Measurements from ENCODE around the gene AUNIP. TPM values are rescaled to one million over a fixed set of nuclear protein-coding genes. Genes with fewer than 3 reads are reported as not detected.

The AUNIP gene
- polyA plus RNA-seq, 3 donors, result 0.08 to 0.34 (median 0.22) TPM

DNA sequence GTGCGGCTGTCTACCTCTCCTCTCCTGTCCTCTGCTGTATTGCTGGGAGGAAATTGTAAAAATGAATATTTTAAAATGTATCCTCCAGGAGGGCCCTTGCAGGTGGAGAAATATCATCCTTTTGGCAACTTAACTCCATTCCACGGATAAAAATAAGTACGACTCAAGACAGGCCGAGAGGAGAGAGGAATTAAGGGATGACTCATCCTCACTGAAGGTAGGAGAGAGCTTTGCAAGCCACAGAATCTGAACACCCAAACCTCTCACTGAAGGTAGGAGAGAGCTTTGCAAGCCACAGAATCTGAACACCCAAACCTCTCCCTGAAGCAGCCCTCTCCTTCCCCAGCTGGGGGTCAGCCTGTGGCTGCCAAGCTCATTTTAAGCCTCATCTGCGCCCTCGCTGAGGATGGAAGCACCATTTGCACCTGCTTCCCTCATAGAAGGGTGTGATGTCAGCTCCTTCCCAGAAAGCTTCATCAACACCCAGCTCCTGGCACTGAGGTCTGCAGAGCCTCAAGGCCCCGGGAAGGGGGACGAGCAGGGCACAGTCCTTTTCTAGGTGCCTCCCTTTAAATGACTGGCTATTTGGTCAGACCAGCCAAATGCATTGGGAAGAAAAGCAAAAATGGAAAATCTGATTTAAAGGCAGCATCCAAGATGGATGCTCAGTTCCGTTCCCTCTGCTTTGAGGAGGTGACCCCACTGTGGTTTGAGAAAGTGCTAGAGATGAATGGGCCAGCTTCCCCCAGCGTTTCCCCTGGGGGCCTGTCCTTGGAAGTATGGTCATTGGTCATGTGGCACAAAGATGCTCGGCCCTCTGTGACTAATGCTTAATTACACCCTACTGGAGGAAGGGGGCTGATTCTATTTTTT is 72.1 kb downstream of the AUNIP start:
- 66 to 86% (median 73%) methylated on average over 11 of the region's 11 CpGs for WGBS, 3 donors
- H3K27ac ChIP-seq (ENCODE audit: low read depth, low read length), result no peak overlapping the region

DNA sequence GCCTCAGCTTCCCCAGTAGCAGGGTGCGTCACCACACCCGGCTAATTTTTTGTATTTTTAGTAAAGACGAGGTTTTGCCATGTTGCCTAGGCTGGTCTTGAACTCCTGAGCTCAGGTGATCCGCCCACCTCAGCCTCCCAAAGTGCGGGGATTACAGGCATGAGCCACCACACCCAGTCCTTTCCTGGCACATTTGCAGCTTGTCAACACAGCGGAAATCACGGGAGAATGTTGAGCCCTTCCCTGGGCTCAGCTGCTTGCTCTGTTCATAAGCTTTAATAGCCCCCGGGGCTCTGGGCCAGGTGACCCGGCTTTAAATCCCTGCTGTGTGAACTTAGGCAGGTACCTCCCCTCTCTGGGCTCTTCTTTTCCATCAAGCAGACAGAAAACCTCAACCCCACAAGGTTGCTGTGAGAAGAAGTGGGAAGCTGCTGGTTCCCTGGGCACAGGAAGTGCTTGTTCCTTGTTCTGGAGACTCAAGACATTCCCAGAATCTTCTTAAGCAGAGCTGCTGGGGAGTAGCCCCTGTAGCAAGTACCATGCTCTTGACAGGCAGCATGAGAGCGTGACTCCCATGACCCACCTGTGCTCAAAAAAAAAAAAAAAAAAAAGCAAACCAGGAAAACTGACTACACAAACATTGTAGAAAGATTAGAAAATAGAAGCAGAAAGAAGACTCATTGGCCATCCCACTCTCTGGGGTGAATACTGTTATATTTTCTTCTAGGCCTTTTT is 73.8 kb downstream of the AUNIP start:
- H3K27ac ChIP-seq (ENCODE audit: low read depth, low read length), result no peak overlapping the region
- WGBS, 3 donors, result 68 to 83% (median 80%) methylated on average over 10 of the region's 10 CpGs

DNA sequence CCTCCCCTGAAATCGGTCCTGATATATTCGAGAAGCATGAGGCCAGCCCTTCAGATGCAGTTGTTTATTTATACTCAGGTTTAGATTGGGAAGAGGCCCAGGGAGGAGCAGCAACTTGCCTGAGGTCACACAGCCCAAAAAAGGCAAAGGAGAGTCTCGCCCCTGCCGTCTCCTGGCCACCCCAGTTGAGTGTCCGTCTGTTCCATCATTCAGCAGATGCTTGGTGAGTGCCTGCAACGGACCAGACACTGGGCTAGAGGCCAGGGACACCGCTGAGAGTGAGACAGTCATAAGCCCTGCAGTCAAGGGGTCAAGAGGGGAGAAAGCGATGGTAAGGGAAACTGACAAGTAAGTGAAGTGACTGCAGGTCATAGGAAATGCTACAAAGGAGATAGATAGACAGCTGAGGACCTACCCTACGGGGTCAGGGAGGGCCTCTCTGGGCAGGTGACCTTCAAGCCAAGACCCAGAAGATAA is 74.6 kb downstream of the AUNIP start:
- H3K27ac ChIP-seq (ENCODE audit: low read depth, low read length), result no peak overlapping the region
- WGBS, 3 donors, result 79 to 82% (median 81%) methylated on average over 9 of the region's 9 CpGs

Other genes with a start within 250 kb of the AUNIP start
- gene MAN1C1, start 242.7 kb downstream of the AUNIP start, polyA plus RNA-seq, result 10 to 100 TPM in 2 of 3 donors, 1 to 10 TPM in 1; 3.1 to 18.2 (median 12.4) TPM
- 10 to 100 TPM; 24.6 to 69.7 (median 63.8) TPM for gene SELENON, start 59.3 kb downstream of the AUNIP start, polyA plus RNA-seq
- gene MTFR1L, start 39.5 kb downstream of the AUNIP start, polyA plus RNA-seq, result 10 to 100 TPM; 28.7 to 52.7 (median 49.7) TPM
- gene PAQR7, start 16.3 kb upstream of the AUNIP start, polyA plus RNA-seq, result 1 to 10 TPM; 2.5 to 3.5 (median 2.9) TPM
- gene STMN1, start 47.0 kb upstream of the AUNIP start, polyA plus RNA-seq, result 10 to 100 TPM in 2 of 3 donors, 1 to 10 TPM in 1; 9.8 to 46.1 (median 23.4) TPM
- gene PAFAH2, start 138.6 kb upstream of the AUNIP start, polyA plus RNA-seq, result 1 to 10 TPM; 4.3 to 9.8 (median 4.9) TPM
- gene EXTL1, start 162.3 kb upstream of the AUNIP start, polyA plus RNA-seq, result under 1 TPM; 0.04 to 0.34 (median 0.09) TPM
- gene SLC30A2, start 186.7 kb upstream of the AUNIP start, polyA plus RNA-seq, result 10 to 100 TPM in 1 of 3 donors, under 1 TPM in 1, not detected in 1; 0.07 to 99.7 TPM
- under 1 TPM; 0.11 to 0.67 (median 0.12) TPM for gene TRIM63, start 208.2 kb upstream of the AUNIP start, polyA plus RNA-seq